Osteocyte (in vitro differentiated cells): ENCODE measurements around the gene ETS1. TPM values are rescaled to one million over a fixed set of nuclear protein-coding genes. Genes with fewer than 3 reads are reported as not detected.

Experiments used
- DNase-seq: peaks from one replicate; pipeline ENCODE4 v3.0.0; 2021; ENCODE audit warnings: mixed read lengths; ENCODE audit not compliant: unreplicated experiment; ENCODE audit errors: extremely low spot score
- H3K27ac Mint-ChIP-seq: one replicate; pipeline ENCODE4 v1.8.0; 2021; ENCODE audit warnings: mild to moderate bottlenecking, mixed read lengths; ENCODE audit not compliant: unreplicated experiment
- H3K27me3 Mint-ChIP-seq: one replicate; pipeline ENCODE4 v1.8.0; 2021; ENCODE audit warnings: mixed read lengths; ENCODE audit not compliant: unreplicated experiment
- H3K36me3 Mint-ChIP-seq: one replicate; pipeline ENCODE4 v1.8.0; 2021; ENCODE audit warnings: mixed read lengths; ENCODE audit not compliant: unreplicated experiment
- H3K4me1 Mint-ChIP-seq: one replicate; pipeline ENCODE4 v1.8.0; 2021; ENCODE audit warnings: mixed read lengths; ENCODE audit not compliant: unreplicated experiment
- H3K4me3 Mint-ChIP-seq: one replicate; pipeline ENCODE4 v1.8.0; 2021; ENCODE audit warnings: mild to moderate bottlenecking, moderate library complexity, mixed read lengths; ENCODE audit not compliant: unreplicated experiment
- H3K9me3 Mint-ChIP-seq: one replicate; pipeline ENCODE4 v1.8.0; 2021; ENCODE audit warnings: mixed read lengths; ENCODE audit not compliant: unreplicated experiment
- CTCF ChIP-seq: fragments of 200-600 bp; sonication (generic); IDR thresholded peaks from 2 replicates; pipeline ENCODE4 v1.5.0; 2021; ENCODE audit warnings: antibody characterized with exemption, mild to moderate bottlenecking, moderate library complexity
- total RNA-seq: library from RNA; stranded (reverse); gene quantifications from 2 replicates; pipeline ENCODE4 v1.2.1, GENCODE V29; 2021

The ETS1 gene
- total RNA-seq, 1 donor from 2014 or later = 77.9 TPM

- DNase-seq = no peak
- Mint-ChIP-seq H3K27me3 (peaks cover 15% of the 10 kb centered on the region), H3K36me3 (no peaks in the 10 kb centered on the region), H3K4me1 (peaks cover 24% of the 10 kb centered on the region), H3K9me3 (no peaks in the 10 kb centered on the region), H3K27ac (no peak overlapping the region), H3K4me3 (no peak overlapping the region)
- no peak for TF ChIP-seq CTCF
These were observed 5.6 kb downstream of the ETS1 start for GRCh38 chr11:128581561-128582272.

GRCh38 chr11:128580612-128581011, 6.7 kb downstream of the ETS1 start:
- DNase-seq = no peak
- no peak for TF ChIP-seq CTCF
- Mint-ChIP-seq H3K36me3 (no peaks in the 10 kb centered on the region), H3K4me3 (no peak overlapping the region), H3K27me3 (peaks cover 5% of the 10 kb centered on the region), H3K4me1 (peaks cover 35% of the 10 kb centered on the region), H3K9me3 (no peaks in the 10 kb centered on the region), H3K27ac (no peak overlapping the region)

- peaks cover 41% of the 10 kb centered on the region for H3K4me1 Mint-ChIP-seq
- peaks cover 2% of the 10 kb centered on the region for H3K27me3 Mint-ChIP-seq
- TF ChIP-seq CTCF = no peak
- H3K4me3 Mint-ChIP-seq = no peak overlapping the region
- no peak for DNase-seq
- no peaks in the 10 kb centered on the region for H3K36me3 Mint-ChIP-seq
- no peak overlapping the region for H3K27ac Mint-ChIP-seq
- no peaks in the 10 kb centered on the region for H3K9me3 Mint-ChIP-seq
These were observed 7.4 kb downstream of the ETS1 start for GRCh38 chr11:128579798-128580504.

GRCh38 chr11:128576555-128576954, 10.8 kb downstream of the ETS1 start:
- Mint-ChIP-seq H3K4me3 (no peak overlapping the region), H3K4me1 (peaks cover 25% of the 10 kb centered on the region), H3K36me3 (peaks cover 1% of the 10 kb centered on the region), H3K9me3 (peaks cover 15% of the 10 kb centered on the region), H3K27ac (peak overlapping the region; percentile 45), H3K27me3 (no peaks in the 10 kb centered on the region)
- no peak for DNase-seq
- TF ChIP-seq CTCF = no peak

GRCh38 chr11:128575961-128576350, 11.4 kb downstream of the ETS1 start:
- Mint-ChIP-seq H3K9me3 (peaks cover 15% of the 10 kb centered on the region), H3K27ac (peak overlapping the region; percentile 80), H3K4me1 (peaks cover 25% of the 10 kb centered on the region), H3K4me3 (no peak overlapping the region), H3K36me3 (peaks cover 1% of the 10 kb centered on the region), H3K27me3 (no peaks in the 10 kb centered on the region)
- no peak for TF ChIP-seq CTCF
- DNase-seq = no peak
